Effector CD4-positive, alpha-beta T cell (primary cell): ENCODE measurements around the gene SSR2.
"Not testable (repeated sequence)": the region's sequence is repeated elsewhere in the genome, so short reads cannot be mapped to it uniquely, and the experiment has no call there.

Source experiments
- DNase-seq: peaks from one replicate; pipeline ENCODE4 v3.0.0-alpha.2; 2020

SSR2 gene

DNA sequence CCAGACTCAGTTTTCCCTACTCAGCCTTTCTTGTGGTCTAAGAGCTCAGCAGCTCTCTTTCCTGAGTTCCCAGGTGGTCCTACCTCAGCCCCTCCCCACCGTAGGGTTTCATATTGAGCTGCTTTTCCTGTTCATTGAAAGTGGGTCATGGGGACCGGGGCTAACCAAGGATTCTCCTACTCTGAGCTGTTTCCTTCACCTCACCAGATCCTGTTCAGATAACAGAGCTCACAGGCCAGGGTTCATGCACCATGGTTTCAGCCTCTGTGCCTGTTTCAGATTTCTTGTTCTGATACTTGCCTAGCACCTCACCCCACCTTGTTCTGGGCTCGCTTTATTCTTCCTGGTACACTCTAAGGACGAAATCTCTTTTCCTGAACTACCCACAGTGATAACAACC lies 24.3 kb upstream of the SSR2 start:
- DNase-seq = no peak

DNA sequence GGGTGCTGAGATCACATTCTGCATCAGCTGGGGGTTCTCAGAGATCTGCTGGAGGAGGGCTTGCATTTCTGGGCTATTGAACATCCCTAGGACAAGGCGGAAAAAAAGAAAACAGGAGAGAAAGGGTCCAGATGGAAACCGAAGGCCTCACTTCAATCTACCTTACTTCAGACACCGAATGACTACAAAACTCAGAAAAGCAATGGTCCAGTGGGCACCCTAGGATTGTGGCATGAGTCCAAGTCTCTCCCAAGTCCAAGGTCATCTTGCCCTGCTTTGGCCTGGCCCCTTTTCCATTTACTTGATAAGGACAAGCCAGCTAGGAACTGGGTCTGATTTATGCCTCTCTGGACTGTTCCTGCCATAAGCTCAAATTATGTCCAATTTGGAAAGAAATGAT lies 22.1 kb upstream of the SSR2 start:
- DNase-seq = no peak

DNA sequence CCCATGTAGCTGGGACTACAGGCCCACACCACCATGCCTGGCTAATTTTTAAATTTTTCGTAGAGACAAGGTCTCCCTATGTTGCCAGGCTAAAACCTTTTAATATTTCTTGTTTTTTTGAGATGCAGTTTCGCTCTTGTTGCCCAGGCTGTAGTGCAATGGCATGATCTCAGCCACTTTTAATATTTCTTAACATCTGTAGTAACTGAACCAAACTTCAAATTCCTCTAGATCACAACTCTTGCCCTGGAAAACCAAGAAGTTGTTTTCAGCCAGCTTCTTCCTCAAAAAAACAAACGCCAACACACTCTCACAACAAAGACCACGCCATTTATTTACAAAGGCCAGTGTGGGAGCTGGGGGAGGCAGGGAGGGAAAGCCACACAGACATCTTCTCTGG lies 14.2 kb upstream of the SSR2 start:
- not testable (repeated sequence) for DNase-seq

DNA sequence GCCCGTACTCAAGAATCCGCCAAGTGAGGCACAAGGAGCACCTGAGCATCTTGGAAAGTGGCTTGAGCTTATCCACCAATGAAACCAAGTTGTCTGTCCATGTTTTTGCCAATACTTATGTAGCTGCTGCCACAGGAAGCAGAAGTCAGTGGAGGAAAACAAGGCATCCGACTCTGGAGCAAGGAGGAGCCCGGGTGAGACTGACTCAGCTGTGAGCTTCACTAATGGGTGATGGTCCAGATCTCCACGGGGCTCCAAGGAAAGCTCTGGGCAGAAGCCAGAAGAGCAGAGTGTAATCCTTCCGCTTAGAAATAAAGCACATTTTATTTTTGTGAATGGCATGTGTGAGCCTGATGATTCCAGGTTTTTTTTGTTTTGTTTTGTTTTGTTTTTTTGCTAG lies 12.3 kb upstream of the SSR2 start:
- DNase-seq = no peak

DNA sequence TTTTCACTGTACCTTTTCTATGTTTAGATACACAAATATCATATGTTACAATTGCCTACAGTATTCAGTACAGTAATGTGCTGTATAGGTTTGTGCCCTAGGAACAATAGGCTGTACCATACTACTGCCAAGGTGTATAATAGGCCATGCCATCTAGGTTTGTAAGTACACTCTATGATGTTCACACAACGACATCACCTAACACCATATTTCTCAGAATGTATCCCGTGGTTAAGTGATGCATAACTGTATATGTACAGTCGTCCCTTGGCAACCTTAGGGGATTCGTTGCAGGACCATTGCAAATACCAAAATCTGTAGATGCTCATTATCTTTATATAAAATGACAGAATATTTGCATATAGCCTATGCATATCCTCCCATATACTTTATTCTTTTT lies 5.8 kb upstream of the SSR2 start:
- DNase-seq = no peak

DNA sequence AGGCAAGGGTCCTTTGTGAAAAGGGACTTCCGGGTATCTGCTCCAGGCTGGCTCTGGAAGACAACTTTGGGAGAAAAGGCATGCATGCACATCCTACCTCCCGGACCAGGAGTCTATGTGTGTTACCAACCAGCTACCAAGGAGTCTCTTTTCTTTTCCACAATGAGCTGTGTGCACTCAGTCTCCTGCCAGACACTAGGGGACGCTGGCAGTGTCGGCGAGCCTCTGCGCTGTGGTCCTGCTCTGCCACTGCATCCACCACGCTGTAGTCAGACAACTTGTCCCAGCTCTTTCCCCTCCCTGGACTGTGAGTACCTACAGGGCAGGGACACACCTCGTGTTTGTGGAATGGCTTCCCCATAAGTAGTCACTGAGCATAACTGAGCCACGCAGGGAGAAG lies 5.1 kb upstream of the SSR2 start:
- DNase-seq = no peak

DNA sequence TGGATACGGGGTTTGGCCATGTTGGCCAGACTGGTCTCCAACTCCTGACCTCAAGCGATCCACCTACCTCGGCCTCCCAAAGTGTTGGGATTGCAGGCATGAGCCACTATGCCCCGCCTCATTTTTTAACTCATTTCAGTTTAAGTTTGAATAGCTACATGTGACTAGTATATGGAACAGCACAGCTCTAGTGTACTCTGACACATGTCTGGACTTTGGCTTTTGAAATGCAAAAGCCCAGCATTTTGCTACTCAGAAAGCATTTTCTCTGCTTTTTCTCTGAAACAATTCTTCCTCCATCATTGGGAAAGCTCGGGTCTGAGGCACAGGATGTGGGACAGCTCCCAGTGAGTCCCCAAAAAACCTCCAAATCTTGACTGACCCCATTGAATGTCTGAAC lies 4.0 kb upstream of the SSR2 start:
- DNase-seq = no peak

DNA sequence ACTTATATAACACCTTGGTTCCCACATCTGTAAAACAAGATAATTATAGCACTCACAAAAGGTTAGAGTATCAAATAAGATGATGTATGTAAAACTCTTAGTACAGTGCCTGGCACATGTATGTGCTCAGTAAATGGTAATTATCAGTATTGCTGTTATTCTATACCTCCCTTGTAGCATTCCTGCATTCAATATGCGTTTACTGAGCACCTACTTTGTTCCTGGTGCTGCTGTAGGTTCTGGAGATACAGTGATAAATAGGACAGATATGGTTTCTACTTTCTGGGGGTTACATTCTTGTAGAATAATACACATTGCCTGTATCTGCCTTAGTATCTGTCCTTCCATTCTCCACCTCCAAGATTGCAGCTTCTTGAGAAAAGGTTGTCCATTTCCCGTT lies 1.2 kb upstream of the SSR2 start:
- no peak for DNase-seq

DNA sequence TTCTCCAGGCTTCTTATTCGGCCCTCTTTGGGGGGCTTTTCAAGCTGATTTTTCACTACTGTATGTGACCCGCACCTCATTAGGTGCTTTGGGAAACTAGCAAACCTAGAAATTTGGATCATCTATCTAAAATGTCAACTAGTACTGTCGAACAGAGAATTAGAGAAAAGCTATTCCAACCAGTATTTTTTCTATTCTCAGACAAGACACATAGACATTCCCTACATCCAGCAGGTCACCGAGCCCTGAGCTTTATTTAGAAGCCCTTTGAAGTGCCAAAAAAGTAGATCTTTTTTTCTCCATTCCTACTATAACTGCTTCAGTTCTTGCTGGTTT lies 310 bp upstream of the SSR2 start:
- DNase-seq = no peak

DNA sequence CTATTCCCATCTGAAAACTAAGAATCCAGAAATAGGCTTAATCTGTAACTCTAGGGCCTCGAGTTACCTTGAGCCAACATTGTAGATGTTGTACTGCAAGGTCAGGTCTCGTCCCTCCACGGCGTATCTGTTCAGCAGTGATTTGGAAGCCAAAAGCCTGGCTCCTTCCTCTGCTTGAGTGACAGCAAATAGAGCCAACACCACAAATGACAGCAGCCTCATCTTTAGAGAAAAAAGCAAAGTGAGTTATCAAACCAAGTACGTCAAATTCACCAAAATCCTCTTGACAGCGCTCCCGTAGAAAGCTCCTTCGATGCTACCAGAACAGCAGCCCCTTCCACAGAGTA lies 832 bp downstream of the SSR2 start:
- no peak for DNase-seq

DNA sequence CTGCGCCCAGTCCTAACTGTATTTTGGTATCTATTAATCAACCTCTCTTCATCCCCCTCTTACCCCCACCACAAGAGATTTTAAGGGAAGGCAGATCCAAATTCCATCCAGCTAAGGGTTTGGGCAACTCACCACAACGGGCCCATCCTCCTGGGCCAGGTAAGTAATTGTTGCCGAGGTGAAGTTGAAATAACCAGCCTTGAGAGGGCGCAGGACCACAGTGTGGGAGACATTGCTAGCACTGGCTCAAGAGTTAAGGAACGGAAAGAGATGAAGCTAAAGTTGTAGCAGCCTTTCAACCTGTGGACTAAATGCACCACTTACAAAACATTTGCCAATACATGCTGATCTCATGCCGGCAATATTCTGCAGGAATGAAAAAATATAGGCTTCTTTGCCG lies 5.9 kb downstream of the SSR2 start:
- DNase-seq = no peak

DNA sequence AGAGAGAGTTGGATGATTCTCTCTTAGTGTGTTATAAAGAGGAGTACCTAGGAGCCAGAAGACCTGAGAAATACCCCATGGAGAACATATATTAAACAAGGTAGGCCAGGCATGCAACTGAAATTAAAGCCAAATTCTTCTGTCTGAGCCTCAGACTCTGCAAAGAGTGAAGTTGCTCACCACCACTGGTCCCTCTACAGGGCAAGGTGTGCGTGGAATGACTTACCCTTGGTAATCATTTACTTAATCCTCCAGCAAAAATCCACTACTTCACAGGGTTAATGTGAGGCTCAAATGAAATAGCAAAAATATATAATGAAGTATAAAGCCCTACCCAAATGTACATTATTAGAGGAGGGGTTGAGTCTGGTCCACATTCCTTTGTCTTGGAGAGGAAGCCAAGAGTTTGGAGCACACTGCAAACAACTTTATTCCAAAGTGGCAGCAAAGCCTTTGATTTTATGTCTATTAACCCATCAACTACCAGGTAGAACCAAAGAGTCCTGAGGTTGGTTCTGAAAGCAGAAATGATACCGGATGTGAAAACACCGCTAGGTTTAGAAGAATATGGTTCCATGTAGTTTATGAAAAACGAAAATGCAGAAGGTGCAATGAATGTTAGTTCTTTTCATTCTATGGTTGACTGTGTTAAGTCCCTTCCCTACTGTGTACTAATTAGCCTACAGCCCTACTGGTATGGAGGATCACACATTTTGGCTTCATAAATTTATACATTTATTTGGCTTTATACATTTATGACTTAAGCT lies 8.5 kb downstream of the SSR2 start:
- DNase-seq = no peak

DNA sequence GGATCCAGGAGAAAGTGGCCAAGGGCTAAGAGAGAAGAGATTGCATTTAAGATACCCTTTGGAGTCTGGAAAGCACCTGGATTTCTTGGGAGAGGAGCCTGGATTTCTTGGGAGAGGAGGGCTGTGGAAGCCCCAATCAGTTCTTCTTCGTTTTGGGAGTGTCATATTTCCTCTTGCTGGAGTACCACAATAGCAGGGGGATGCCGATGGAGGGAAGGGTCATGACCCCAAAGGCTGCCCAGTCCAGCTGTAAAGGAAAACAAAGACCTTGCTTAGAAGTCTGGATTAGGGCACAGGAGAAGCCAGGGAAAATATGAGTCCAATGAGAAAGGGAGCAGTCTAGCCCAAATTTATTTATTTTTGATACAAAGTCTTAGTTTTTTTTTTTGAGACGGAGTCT lies 11.3 kb downstream of the SSR2 start:
- no peak for DNase-seq

DNA sequence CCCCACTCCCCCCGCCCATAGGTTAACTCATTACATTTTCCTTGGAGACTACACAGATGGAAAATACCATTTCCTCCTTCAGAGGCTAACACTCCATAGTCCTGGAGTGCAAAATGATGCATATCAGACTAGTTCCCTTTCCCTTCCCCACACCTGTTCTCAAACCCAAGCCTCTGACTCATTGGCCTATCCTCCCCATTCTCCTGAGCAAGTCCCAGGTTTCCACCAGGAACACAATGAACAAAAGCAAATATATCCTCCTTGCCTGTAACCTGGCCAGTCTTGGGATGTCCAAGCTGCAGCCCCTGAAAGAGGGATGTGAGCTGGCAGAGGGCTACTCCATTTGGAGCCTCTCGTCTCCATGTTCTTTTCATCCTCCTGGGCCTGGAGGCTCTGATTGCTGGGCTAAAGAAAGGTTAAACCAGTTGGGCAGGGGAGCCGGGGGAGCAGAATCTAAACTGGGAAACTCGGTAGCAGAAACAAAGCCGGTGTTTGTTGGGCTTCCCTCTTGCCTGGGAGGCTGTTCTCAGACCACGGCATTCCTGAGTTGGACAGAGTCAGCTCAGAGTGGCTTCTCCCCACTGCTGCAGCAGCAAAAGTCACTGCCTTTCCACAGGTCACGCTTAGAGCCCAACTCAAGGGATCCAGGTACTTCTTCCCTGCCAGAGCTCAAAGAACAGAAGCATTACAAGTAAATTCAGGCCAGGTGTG lies 13.9 kb downstream of the SSR2 start:
- no peak for DNase-seq

DNA sequence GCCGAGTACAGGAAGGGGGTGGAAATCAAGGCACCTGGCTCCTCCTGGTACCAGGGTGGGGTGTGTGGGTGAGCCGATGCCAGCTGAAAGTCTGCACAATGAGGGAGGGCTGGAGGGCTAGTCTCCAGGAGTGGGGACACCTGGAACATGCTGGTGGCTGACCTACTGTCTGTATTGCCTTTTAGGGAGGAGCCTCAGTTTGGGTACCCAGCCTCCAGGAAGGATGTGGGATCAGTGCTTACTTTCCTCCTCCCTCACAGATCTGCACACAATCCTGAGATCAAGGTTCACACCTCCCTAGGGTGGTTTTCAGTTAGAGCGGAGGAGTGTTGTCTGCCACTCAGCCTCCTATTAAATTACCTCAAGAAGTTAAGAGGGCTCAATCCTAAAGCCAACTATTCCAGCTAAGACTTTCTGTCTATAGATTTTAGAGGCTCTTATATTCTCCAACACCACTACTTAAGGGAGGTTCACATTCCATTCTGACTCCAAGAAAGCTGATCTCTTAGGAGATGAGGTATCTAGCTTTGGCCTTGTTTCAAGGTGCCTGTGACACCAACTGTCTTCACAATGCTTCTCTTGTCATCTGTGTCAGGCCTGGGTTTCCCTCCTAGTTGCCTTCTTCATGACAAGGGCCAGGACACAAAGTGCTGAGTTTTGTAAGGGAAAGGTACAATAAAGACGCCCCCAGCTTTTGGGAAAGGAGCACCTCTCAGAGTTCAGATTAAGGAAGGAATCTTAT lies 15.7 kb downstream of the SSR2 start:
- DNase-seq = no peak

DNA sequence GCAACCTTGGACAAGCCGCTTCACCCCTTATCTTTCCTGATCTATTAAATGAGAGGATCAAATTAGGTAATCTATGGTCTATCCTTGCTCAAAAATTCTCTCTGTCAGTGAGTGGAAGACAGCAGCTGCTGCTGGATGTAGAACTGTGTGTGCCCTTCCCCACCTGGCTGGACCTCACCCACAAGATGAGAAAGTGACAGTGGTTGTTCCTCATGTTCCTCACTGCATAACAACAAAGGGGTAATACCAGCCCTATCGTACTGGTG lies 16.9 kb downstream of the SSR2 start:
- DNase-seq = no peak

DNA sequence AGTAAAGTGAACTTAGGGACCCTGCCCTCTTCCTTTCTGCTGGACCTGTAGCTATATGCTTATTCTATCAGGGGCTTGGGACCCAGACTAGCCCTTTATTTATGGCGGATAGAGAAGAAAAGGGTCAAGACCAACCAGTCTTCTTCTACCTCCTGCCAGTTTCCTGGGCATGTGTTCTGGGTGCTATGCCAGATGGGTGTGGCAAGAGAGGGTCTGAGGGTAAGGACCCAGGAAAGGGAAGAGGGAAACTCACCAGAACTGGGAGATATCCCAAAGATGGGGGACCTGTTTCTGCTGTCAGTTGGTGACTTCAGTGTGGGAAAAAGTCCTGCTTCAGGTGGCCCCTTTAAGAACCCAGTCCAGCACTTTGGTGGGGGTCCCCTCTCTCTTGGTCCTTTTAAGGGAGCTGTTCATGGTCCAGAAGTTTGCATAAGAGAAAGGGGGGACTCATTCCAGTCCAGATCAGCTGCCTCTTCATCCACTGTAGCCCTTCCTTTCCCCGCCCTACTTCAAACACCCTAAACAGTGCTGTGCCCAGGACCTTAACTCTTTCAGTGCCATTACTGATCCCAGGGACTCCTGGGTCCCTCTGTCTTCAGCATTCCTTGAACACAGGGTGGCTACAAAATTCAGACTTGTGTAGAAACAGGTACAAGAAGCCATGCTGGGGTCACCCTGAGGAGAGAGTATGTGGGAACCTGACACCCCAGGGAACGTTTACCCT lies 18.4 kb downstream of the SSR2 start:
- no peak for DNase-seq

DNA sequence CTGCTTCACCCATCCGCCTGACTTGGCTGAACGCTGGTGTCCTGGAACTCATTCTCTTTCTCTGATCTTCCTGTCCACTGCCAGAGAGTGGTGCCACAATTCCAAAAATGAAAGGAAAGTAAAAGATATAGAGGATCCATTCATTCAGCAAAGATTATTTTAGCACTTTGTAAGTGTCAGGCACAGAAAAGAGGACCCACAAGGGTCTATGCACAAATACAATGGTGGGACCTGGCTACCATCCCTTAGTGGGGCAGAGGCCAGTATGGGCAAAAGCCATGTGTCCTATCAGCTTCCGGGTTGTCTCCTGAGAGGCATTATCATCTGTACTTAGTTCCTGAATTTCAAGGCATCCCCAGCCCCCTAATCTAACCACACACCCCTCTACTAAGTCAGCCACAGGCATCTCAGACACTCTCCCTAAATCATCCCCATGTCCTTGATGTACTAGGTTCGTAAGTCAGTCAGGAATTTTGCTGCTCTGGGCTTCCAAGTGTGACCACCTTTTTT lies 19.0 kb downstream of the SSR2 start:
- DNase-seq = no peak

DNA sequence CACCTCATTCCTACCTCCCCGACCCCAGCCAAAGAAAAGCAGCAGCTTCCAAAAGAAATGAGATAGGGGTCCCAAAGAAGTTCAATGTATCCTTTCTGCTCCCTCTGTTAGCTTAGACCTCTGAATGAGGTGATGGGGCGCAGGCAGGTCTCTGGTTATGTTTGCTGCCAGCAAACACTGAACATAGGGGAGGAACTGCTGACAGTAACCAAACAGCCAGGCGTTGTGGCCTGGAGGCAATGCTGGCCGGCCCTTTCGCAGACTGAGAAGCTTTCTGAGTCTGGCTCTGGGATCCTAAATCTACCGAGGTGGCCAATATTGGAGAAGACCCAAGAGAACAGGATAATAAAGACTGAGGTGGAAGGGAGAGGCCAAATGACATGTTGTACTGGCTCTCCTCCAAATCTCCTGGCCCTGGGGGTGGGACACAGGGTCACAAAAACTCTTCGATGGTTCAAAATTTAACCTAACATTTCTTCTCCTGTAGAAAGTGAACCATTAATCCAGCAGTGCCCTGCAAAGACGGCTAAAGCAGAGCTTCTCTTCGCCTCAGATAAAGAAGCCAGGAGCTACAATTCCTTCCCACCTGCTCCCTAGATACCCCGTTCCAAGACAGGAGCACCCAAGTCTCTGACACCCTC lies 19.6 kb downstream of the SSR2 start:
- DNase-seq = no peak

DNA sequence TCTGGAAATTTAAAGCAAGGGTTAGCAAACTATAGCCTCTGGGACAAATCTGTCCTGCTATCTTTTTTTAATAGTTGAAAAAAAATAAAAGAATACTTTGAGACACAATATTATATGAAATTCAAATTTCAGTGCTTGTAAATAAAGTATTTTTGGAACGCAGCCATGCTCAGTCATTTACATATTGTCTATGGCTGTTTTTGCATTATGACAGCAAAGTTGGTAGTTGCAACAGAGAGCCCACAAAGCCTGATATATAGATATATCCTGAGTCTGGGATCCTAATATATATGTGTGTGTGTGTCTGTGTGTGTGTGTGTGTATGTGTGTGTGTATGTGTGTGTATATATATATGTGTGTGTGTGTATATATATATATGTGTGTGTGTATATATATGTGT lies 20.8 kb downstream of the SSR2 start:
- no peak for DNase-seq

DNA sequence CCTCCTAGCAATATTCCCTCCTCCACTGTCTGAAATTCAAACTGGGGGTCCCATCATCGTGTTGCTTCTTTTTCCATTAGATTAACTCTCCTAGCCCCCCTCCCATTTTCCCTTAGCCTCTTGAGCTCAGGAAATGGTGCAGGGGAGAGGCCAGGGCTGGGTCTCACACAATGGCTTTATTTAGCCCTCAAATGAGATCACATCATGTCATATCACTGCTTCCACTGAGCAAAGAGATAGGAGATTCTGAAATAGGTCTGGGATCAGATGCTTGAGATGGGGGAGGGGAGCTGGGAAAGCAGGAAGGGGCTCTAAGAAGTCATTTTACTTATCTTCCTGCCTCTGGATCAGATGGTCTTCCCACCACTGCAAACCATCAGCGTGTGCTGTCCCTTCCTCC lies 24.6 kb downstream of the SSR2 start:
- DNase-seq = no peak

DNA sequence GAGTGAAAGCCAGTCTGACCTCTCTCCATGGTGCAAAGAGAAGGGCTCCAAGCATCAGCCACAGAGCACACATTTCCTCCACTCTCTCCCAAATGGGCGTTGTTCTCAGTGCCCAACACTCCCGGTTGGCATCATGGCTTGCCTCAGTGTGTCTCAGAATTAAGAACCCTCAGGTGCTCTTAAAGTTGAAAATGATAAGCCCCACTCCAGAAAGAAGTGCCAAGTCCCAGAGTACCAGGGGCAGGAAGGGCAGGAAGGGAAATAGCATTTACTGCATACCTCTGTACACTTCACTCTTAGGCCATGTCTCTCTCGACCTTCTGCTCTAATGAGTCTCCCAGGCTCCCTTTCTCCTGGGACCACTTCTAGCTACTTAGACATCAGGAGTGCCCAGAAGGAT lies 27.2 kb downstream of the SSR2 start:
- DNase-seq = no peak
